ENCODE data around the gene FPR3.

The FPR3 gene

DNA sequence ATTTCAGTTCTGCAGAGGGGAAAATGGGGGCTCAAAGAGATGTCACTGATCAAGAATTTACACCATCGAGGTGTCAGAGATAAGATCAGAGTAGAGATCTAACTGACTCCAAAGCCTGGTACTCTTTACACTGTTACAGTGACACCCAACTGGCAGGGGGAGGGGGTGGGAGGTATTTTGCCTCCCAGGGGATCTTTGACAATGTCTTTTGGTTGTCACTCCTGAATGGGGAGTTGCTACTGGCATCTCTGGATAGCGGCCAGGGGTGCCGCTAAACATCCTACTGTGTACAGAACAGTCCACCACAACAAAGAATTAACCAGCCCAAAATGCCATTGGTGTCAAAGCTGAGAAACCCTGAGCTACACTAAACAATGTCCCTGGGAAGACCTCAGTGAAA, 3.1 kb downstream of the FPR3 start:
- TF ChIP-seq, protein P1, sequence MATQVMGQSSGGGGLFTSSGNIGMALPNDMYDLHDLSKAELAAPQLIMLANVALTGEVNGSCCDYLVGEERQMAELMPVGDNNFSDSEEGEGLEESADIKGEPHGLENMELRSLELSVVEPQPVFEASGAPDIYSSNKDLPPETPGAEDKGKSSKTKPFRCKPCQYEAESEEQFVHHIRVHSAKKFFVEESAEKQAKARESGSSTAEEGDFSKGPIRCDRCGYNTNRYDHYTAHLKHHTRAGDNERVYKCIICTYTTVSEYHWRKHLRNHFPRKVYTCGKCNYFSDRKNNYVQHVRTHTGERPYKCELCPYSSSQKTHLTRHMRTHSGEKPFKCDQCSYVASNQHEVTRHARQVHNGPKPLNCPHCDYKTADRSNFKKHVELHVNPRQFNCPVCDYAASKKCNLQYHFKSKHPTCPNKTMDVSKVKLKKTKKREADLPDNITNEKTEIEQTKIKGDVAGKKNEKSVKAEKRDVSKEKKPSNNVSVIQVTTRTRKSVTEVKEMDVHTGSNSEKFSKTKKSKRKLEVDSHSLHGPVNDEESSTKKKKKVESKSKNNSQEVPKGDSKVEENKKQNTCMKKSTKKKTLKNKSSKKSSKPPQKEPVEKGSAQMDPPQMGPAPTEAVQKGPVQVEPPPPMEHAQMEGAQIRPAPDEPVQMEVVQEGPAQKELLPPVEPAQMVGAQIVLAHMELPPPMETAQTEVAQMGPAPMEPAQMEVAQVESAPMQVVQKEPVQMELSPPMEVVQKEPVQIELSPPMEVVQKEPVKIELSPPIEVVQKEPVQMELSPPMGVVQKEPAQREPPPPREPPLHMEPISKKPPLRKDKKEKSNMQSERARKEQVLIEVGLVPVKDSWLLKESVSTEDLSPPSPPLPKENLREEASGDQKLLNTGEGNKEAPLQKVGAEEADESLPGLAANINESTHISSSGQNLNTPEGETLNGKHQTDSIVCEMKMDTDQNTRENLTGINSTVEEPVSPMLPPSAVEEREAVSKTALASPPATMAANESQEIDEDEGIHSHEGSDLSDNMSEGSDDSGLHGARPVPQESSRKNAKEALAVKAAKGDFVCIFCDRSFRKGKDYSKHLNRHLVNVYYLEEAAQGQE (IDR thresholded peaks at IDR 0.05; ENCODE audit: insufficient replicate concordance, low read depth) = no peak
- TF ChIP-seq, protein P2, sequence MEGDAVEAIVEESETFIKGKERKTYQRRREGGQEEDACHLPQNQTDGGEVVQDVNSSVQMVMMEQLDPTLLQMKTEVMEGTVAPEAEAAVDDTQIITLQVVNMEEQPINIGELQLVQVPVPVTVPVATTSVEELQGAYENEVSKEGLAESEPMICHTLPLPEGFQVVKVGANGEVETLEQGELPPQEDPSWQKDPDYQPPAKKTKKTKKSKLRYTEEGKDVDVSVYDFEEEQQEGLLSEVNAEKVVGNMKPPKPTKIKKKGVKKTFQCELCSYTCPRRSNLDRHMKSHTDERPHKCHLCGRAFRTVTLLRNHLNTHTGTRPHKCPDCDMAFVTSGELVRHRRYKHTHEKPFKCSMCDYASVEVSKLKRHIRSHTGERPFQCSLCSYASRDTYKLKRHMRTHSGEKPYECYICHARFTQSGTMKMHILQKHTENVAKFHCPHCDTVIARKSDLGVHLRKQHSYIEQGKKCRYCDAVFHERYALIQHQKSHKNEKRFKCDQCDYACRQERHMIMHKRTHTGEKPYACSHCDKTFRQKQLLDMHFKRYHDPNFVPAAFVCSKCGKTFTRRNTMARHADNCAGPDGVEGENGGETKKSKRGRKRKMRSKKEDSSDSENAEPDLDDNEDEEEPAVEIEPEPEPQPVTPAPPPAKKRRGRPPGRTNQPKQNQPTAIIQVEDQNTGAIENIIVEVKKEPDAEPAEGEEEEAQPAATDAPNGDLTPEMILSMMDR (IDR thresholded peaks at IDR 0.05; ENCODE audit: insufficient read depth, low read length) = no peak
- no peak for TF ChIP-seq SPI1 (IDR thresholded peaks at IDR 0.05; ENCODE audit: borderline replicate concordance, low read depth)
- no peak for TF ChIP-seq POLR2AphosphoS5 (IDR thresholded peaks at IDR 0.05; ENCODE audit: low read depth)
- TF ChIP-seq GABPA (IDR thresholded peaks at IDR 0.05; ENCODE audit: low read depth) = no peak
- no peak overlapping the region for H3K27ac ChIP-seq (replicated peaks)
- no peaks in the 10 kb centered on the region for H3K27me3 ChIP-seq (ENCODE audit: insufficient read depth, poor library complexity, severe bottlenecking)
- DNase-seq (ENCODE audit: low read depth in 1 of 2, low spot score in 1 of 2) = no peak
- no peak overlapping the region for H3K4me3 ChIP-seq (replicated peaks; ENCODE audit: insufficient read depth, low read length)

DNA sequence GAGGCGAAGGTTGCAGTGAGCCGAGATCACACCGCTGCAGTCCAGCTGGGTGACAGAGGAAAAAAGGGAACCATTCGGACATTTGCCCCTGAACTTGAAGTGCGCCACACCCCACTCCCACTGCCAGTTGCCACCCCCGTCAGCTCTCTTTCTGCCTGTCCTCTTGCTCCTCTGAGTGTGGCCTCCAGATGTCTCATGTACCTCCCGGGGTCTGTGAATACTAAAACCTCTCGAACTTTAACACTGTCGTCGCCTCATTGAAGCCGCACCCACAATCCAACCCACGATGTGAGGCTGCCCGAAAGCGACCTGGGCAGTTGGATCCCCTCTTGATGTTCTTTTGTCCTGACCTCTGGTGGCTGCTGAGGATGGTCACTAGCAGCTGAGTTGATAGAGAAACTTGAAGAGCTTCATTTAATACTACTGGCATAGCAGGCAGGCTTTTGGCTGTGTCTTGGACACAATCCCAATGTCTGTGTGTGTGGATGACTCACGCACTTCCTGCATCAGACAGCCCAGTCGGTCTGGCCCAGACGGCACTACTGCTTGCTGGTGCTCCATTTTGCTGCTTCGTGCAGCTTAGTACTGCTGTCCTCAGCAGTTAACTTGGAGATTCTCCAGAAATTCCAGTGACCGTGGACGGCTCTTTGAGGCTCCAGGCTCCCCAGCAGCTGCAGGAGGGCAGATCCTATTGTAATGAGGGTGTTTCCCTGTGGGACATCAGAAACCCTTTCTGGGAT, 4.2 kb downstream of the FPR3 start:
- H3K27ac ChIP-seq (replicated peaks) = no peak overlapping the region

DNA sequence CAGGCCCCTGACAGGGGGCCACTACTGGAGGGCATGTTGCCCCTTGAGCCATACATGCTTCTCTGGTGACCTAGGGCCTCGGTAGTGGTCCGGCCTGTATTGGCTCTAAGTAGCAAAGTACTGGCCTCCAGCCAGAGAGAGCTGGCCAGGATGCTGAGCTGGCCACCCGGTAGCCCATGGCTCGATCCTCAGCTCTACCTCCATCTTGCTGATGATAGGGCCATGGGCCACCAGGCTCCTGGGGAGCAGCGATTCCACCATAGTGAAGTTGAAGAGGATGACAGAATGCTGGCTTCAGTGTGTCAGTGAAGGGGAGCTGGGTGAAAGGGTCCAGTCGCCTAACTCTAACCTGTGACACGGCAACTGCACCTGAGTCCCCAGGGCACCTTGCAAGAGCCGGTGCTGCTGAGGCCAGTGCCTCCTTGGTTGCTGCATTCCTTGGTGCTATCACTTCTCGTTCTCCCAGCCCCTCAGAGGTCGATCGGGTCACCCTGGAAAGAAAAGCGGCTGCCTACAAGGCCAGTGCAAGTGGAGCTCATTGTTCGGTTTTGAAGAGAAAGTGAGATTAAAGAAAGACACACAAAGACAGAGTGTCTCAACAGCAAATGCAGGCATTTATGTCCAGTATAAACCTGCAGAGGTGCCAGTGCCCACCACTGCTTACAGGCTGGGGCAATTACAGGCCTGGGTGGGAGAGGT, 5.0 kb downstream of the FPR3 start:
- Histone ChIP-seq H3K4me3 (replicated peaks; ENCODE audit: insufficient read depth, low read length) (no peak overlapping the region), H3K27me3 (ENCODE audit: insufficient read depth, poor library complexity, severe bottlenecking) (no peaks in the 10 kb centered on the region), H3K27ac (replicated peaks) (no peak overlapping the region)
- no peak for DNase-seq (ENCODE audit: low read depth in 1 of 2, low spot score in 1 of 2)
- TF ChIP-seq, protein P2 (IDR thresholded peaks at IDR 0.05; ENCODE audit: insufficient read depth, low read length) = no peak
- TF ChIP-seq POLR2AphosphoS5 (IDR thresholded peaks at IDR 0.05; ENCODE audit: low read depth) = no peak
- no peak for TF ChIP-seq GABPA (IDR thresholded peaks at IDR 0.05; ENCODE audit: low read depth)
- no peak for TF ChIP-seq SPI1 (IDR thresholded peaks at IDR 0.05; ENCODE audit: borderline replicate concordance, low read depth)
- TF ChIP-seq, protein P1 (IDR thresholded peaks at IDR 0.05; ENCODE audit: insufficient replicate concordance, low read depth) = no peak

More for the DNA sequence above, 4.2 kb downstream of the FPR3 start:
- DNase-seq (ENCODE audit: low read depth in 1 of 2, low spot score in 1 of 2) = no peak
- Histone ChIP-seq H3K4me3 (replicated peaks; ENCODE audit: insufficient read depth, low read length) (no peak overlapping the region), H3K27me3 (ENCODE audit: insufficient read depth, poor library complexity, severe bottlenecking) (no peaks in the 10 kb centered on the region)
- TF ChIP-seq, protein P1 (IDR thresholded peaks at IDR 0.05; ENCODE audit: insufficient replicate concordance, low read depth) = no peak
- TF ChIP-seq SPI1 (IDR thresholded peaks at IDR 0.05; ENCODE audit: borderline replicate concordance, low read depth) = no peak
- TF ChIP-seq, protein P2 (IDR thresholded peaks at IDR 0.05; ENCODE audit: insufficient read depth, low read length) = no peak
- no peak for TF ChIP-seq POLR2AphosphoS5 (IDR thresholded peaks at IDR 0.05; ENCODE audit: low read depth)
- no peak for TF ChIP-seq GABPA (IDR thresholded peaks at IDR 0.05; ENCODE audit: low read depth)
